ENCODE data around the gene WNT8B. TPM values are rescaled to one million over a fixed set of nuclear protein-coding genes. Genes with fewer than 3 reads are reported as not detected.

WNT8B gene
- total RNA-seq, 2 experiments from 2014 or later: not detected

- Histone ChIP-seq H3K4me1 (ENCODE audit: insufficient read depth, low read length, poor library complexity, severe bottlenecking) (peaks cover 13% of the 10 kb centered on the region), H2AFZ (ENCODE audit: low read length) (no peak overlapping the region), H3K4me3 (ENCODE audit: low read depth, low read length, poor library complexity, severe bottlenecking) (no peak overlapping the region), H3K4me2 (ENCODE audit: low read length) (peak overlapping the region; percentile 82; the same call in 1 of the 2 replicates), H3K27ac (ENCODE audit: low read depth, low read length, poor library complexity, severe bottlenecking) (no peak overlapping the region), H4K20me1 (ENCODE audit: insufficient read depth, low read length) (no peaks in the 10 kb centered on the region), H3K79me2 (ENCODE audit: insufficient read depth, low read depth, low read length) (no peaks in the 10 kb centered on the region), H3K9me2 (ENCODE audit: insufficient read depth, low read length) (no peaks in the 10 kb centered on the region), H3K9me3 (ENCODE audit: low read length) (no peaks in the 10 kb centered on the region), H3K36me3 (ENCODE audit: insufficient read depth, low read length) (no peaks in the 10 kb centered on the region; the same call in 1 of the 2 replicates)
- BruUV-seq (replicated peaks): no TSS peak
- intact Hi-C loops (cut with micrococcal nuclease; ENCODE audit: unreplicated experiment): no loop called here
- CTCF ChIA-PET (ENCODE audit: unreplicated experiment): no interaction called here
- DNase-seq (ENCODE audit: low spot score): no peak
- TF ChIP-seq EZH2phosphoT487 (IDR thresholded peaks at IDR 0.05; ENCODE audit: borderline replicate concordance, low read depth, low read length): no peak
- TF ChIP-seq, protein P1, sequence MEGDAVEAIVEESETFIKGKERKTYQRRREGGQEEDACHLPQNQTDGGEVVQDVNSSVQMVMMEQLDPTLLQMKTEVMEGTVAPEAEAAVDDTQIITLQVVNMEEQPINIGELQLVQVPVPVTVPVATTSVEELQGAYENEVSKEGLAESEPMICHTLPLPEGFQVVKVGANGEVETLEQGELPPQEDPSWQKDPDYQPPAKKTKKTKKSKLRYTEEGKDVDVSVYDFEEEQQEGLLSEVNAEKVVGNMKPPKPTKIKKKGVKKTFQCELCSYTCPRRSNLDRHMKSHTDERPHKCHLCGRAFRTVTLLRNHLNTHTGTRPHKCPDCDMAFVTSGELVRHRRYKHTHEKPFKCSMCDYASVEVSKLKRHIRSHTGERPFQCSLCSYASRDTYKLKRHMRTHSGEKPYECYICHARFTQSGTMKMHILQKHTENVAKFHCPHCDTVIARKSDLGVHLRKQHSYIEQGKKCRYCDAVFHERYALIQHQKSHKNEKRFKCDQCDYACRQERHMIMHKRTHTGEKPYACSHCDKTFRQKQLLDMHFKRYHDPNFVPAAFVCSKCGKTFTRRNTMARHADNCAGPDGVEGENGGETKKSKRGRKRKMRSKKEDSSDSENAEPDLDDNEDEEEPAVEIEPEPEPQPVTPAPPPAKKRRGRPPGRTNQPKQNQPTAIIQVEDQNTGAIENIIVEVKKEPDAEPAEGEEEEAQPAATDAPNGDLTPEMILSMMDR (conservative IDR thresholded peaks at IDR 0.05; ENCODE audit: low read length): peak; percentile 60; the same call in 1 of the 2 replicates
- POLR2A ChIA-PET: interaction anchor here (0.6 to 1.8 kb wide), 2 partner anchors 12 to 393 kb away, joined by 3 to 4 read pairs; no protein-coding TSS in a partner anchor
These were observed 20.0 kb downstream of the WNT8B start for GRCh38 chr10:100482834-100483185.

GRCh38 chr10:100483876-100484666, 21.3 kb downstream of the WNT8B start:
- intact Hi-C loops (cut with micrococcal nuclease; ENCODE audit: unreplicated experiment): no loop called here
- POLR2A ChIA-PET: interaction anchor here (0.7 to 1.2 kb wide), 2 partner anchors 10 to 66 kb away, joined by 3 read pairs; no protein-coding TSS in a partner anchor
- no peak for TF ChIP-seq EZH2phosphoT487 (IDR thresholded peaks at IDR 0.05; ENCODE audit: borderline replicate concordance, low read depth, low read length)
- TF ChIP-seq, protein P1 (conservative IDR thresholded peaks at IDR 0.05; ENCODE audit: low read length): no peak

GRCh38 chr10:100485366-100485765, 22.6 kb downstream of the WNT8B start:
- Histone ChIP-seq H4K20me1 (ENCODE audit: insufficient read depth, low read length) (no peaks in the 10 kb centered on the region), H3K9me2 (ENCODE audit: insufficient read depth, low read length) (no peaks in the 10 kb centered on the region), H3K36me3 (ENCODE audit: insufficient read depth, low read length) (peaks cover 4% of the 10 kb centered on the region; the same call in 1 of the 2 replicates), H3K9me3 (ENCODE audit: low read length) (no peaks in the 10 kb centered on the region), H3K4me2 (ENCODE audit: low read length) (no peak overlapping the region), H3K4me1 (ENCODE audit: insufficient read depth, low read length, poor library complexity, severe bottlenecking) (peaks cover 13% of the 10 kb centered on the region), H2AFZ (ENCODE audit: low read length) (no peak overlapping the region), H3K4me3 (ENCODE audit: low read depth, low read length, poor library complexity, severe bottlenecking) (no peak overlapping the region), H3K27ac (ENCODE audit: low read depth, low read length, poor library complexity, severe bottlenecking) (no peak overlapping the region), H3K79me2 (ENCODE audit: insufficient read depth, low read depth, low read length) (no peaks in the 10 kb centered on the region)
- ChIA-PET POLR2A (no interaction called here), CTCF (ENCODE audit: unreplicated experiment) (no interaction called here)
- DNase-seq (ENCODE audit: low spot score): no peak
- intact Hi-C loops (cut with micrococcal nuclease; ENCODE audit: unreplicated experiment): no loop called here
- no TSS peak for BruUV-seq (replicated peaks)
- TF ChIP-seq, protein P1 (conservative IDR thresholded peaks at IDR 0.05; ENCODE audit: low read length): no peak
- TF ChIP-seq EZH2phosphoT487 (IDR thresholded peaks at IDR 0.05; ENCODE audit: borderline replicate concordance, low read depth, low read length): no peak

More at GRCh38 chr10:100483876-100484666, 21.3 kb downstream of the WNT8B start:
- Histone ChIP-seq H3K79me2 (ENCODE audit: insufficient read depth, low read depth, low read length) (no peaks in the 10 kb centered on the region), H3K9me2 (ENCODE audit: insufficient read depth, low read length) (no peaks in the 10 kb centered on the region), H3K36me3 (ENCODE audit: insufficient read depth, low read length) (peaks cover under 1% of the 10 kb centered on the region; the same call in 1 of the 2 replicates), H3K4me1 (ENCODE audit: insufficient read depth, low read length, poor library complexity, severe bottlenecking) (peaks cover 13% of the 10 kb centered on the region), H4K20me1 (ENCODE audit: insufficient read depth, low read length) (no peaks in the 10 kb centered on the region), H3K4me2 (ENCODE audit: low read length) (no peak overlapping the region), H3K27ac (ENCODE audit: low read depth, low read length, poor library complexity, severe bottlenecking) (no peak overlapping the region), H3K9me3 (ENCODE audit: low read length) (no peaks in the 10 kb centered on the region), H3K4me3 (ENCODE audit: low read depth, low read length, poor library complexity, severe bottlenecking) (no peak overlapping the region), H2AFZ (ENCODE audit: low read length) (no peak overlapping the region)
- DNase-seq (ENCODE audit: low spot score): no peak
- CTCF ChIA-PET (ENCODE audit: unreplicated experiment): no interaction called here
- BruUV-seq (replicated peaks): no TSS peak
